IPS DF 6.9 (cell line): ENCODE results near the gene CUEDC1.

Experiments
- DNase-seq: peaks from one replicate; pipeline ENCODE4 v3.0.0-alpha.2; 2013; ENCODE audit warnings: low read depth, low spot score
- H3K27ac ChIP-seq: one replicate; pipeline ENCODE4 v1.5.1; 2013; ENCODE audit warnings: low read length, control low read depth
- H3K27me3 ChIP-seq: 2 replicates; pipeline ENCODE4 v1.6.1; 2013; ENCODE audit warnings: mild to moderate bottlenecking, low read length; ENCODE audit not compliant: control insufficient read depth, insufficient read depth
- H3K36me3 ChIP-seq: 2 replicates; pipeline ENCODE4 v1.6.1; 2013; ENCODE audit warnings: low read length; ENCODE audit not compliant: control insufficient read depth, insufficient read depth
- H3K4me1 ChIP-seq: 2 replicates; pipeline ENCODE4 v1.6.1; 2013; ENCODE audit warnings: low read length; ENCODE audit not compliant: control insufficient read depth, insufficient read depth
- H3K4me3 ChIP-seq: 2 replicates; pipeline ENCODE4 v1.5.1; 2013; ENCODE audit warnings: mild to moderate bottlenecking, low read length
- H3K9me3 ChIP-seq: 2 replicates; pipeline ENCODE4 v1.6.1; 2013; ENCODE audit warnings: low read length, inconsistent platforms; ENCODE audit not compliant: control insufficient read depth, insufficient read depth
- WGBS: extraction: QIAGEN DNeasy Blood & Tissue Kit; methylation state at CpG from one replicate; pipeline ENCODE4 v1.1.7; 2013; ENCODE audit warnings: mixed read lengths, missing lambda C conversion rate; ENCODE audit not compliant: insufficient read length, insufficient coverage; 5-methylcytosine and 5-hydroxymethylcytosine counted together

CUEDC1 gene

GRCh38 chr17:57957886-57958285, 2.7 kb upstream of the CUEDC1 start:
- Histone ChIP-seq H3K4me3 (no peak overlapping the region), H3K27me3 (peaks cover 8% of the 10 kb centered on the region; the same call in 1 of the 2 replicates), H3K27ac (no peak overlapping the region), H3K36me3 (no peaks in the 10 kb centered on the region), H3K9me3 (no peaks in the 10 kb centered on the region), H3K4me1 (peaks cover 4% of the 10 kb centered on the region; the same call in 1 of the 2 replicates)
- no peak for DNase-seq
- WGBS = no CpG with 5 or more reads among the region's 3 CpGs

- no peak for DNase-seq
- peaks cover 4% of the 10 kb centered on the region for H3K4me1 ChIP-seq
- H3K27me3 ChIP-seq = peaks cover 8% of the 10 kb centered on the region; the same call in 1 of the 2 replicates
- no peak overlapping the region for H3K27ac ChIP-seq
- H3K9me3 ChIP-seq = no peaks in the 10 kb centered on the region
- H3K4me3 ChIP-seq = no peak overlapping the region
- H3K36me3 ChIP-seq = no peaks in the 10 kb centered on the region
- WGBS = no CpG with 5 or more reads among the region's 8 CpGs
Observed at GRCh38 chr17:57957120-57957850, 2.1 kb upstream of the CUEDC1 start.

GRCh38 chr17:57956291-57957119, 1.3 kb upstream of the CUEDC1 start:
- H3K27me3 ChIP-seq = peaks cover 8% of the 10 kb centered on the region; the same call in 1 of the 2 replicates
- H3K36me3 ChIP-seq = no peaks in the 10 kb centered on the region
- H3K4me3 ChIP-seq = no peak overlapping the region
- no CpG with 5 or more reads among the region's 13 CpGs for WGBS
- peaks cover 4% of the 10 kb centered on the region for H3K4me1 ChIP-seq
- no peaks in the 10 kb centered on the region for H3K9me3 ChIP-seq
- H3K27ac ChIP-seq = no peak overlapping the region
- no peak for DNase-seq

GRCh38 chr17:57954397-57955182, 622 bp downstream of the CUEDC1 start:
- WGBS = no CpG with 5 or more reads among the region's 85 CpGs
- no peaks in the 10 kb centered on the region for H3K36me3 ChIP-seq

GRCh38 chr17:57953705-57954396, 1.4 kb downstream of the CUEDC1 start:
- Histone ChIP-seq H3K9me3 (no peaks in the 10 kb centered on the region), H3K36me3 (no peaks in the 10 kb centered on the region), H3K27me3 (peaks cover 8% of the 10 kb centered on the region; the same call in 1 of the 2 replicates), H3K4me3 (no peak overlapping the region; the same call in 1 of the 2 replicates), H3K4me1 (peaks cover 10% of the 10 kb centered on the region), H3K27ac (no peak overlapping the region)
- DNase-seq = no peak
- WGBS = no CpG with 5 or more reads among the region's 13 CpGs

More at GRCh38 chr17:57954397-57955182, 622 bp downstream of the CUEDC1 start:
- no peak for DNase-seq
- H3K4me3 ChIP-seq = peak overlapping the region; percentile 53; the same call in 1 of the 2 replicates
- H3K27me3 ChIP-seq = peaks cover 8% of the 10 kb centered on the region; the same call in 1 of the 2 replicates
- H3K9me3 ChIP-seq = no peaks in the 10 kb centered on the region
- peaks cover 6% of the 10 kb centered on the region for H3K4me1 ChIP-seq
- H3K27ac ChIP-seq = no peak overlapping the region

GRCh38 chr17:57953219-57953618, 2.0 kb downstream of the CUEDC1 start:
- H3K27me3 ChIP-seq = peaks cover 8% of the 10 kb centered on the region; the same call in 1 of the 2 replicates
- H3K27ac ChIP-seq = no peak overlapping the region
- no peak overlapping the region for H3K4me3 ChIP-seq
- peaks cover 11% of the 10 kb centered on the region for H3K4me1 ChIP-seq
- H3K9me3 ChIP-seq = no peaks in the 10 kb centered on the region
- WGBS = no CpG with 5 or more reads among the region's 1 CpG
- no peaks in the 10 kb centered on the region for H3K36me3 ChIP-seq
- no peak for DNase-seq

- H3K4me1 ChIP-seq = peaks cover 10% of the 10 kb centered on the region
- no peaks in the 10 kb centered on the region for H3K36me3 ChIP-seq
- H3K27me3 ChIP-seq = no peaks in the 10 kb centered on the region; the same call in 1 of the 2 replicates
- DNase-seq = no peak
- no peaks in the 10 kb centered on the region for H3K9me3 ChIP-seq
- no CpG with 5 or more reads among the region's 5 CpGs for WGBS
- H3K4me3 ChIP-seq = no peak overlapping the region
- no peak overlapping the region for H3K27ac ChIP-seq
Observed at GRCh38 chr17:57949649-57950048, 5.6 kb downstream of the CUEDC1 start.

GRCh38 chr17:57948555-57949420, 6.4 kb downstream of the CUEDC1 start:
- no peaks in the 10 kb centered on the region for H3K9me3 ChIP-seq
- no peak for DNase-seq
- no peaks in the 10 kb centered on the region; the same call in 1 of the 2 replicates for H3K27me3 ChIP-seq
- no peak overlapping the region for H3K27ac ChIP-seq
- no peaks in the 10 kb centered on the region for H3K36me3 ChIP-seq
- WGBS = no CpG with 5 or more reads among the region's 5 CpGs
- peaks cover 10% of the 10 kb centered on the region for H3K4me1 ChIP-seq
- H3K4me3 ChIP-seq = no peak overlapping the region

GRCh38 chr17:57948169-57948554, 7.0 kb downstream of the CUEDC1 start:
- H3K4me1 ChIP-seq = peaks cover 10% of the 10 kb centered on the region
- H3K4me3 ChIP-seq = no peak overlapping the region
- no peaks in the 10 kb centered on the region for H3K36me3 ChIP-seq
- H3K9me3 ChIP-seq = no peaks in the 10 kb centered on the region
- H3K27me3 ChIP-seq = no peaks in the 10 kb centered on the region
- WGBS = no CpG with 5 or more reads among the region's 5 CpGs
- no peak for DNase-seq
- H3K27ac ChIP-seq = no peak overlapping the region
